Activated CD8-positive, alpha-beta memory T cell treated with anti-CD3 and anti-CD28 coated beads, Interleukin-2, amount 10 ng/mL, durations not matched to agents 7 days and 5 days (primary cell): ENCODE results near the gene NUBP2. TPM values are rescaled to one million over a fixed set of nuclear protein-coding genes. Genes with fewer than 3 reads are reported as not detected.

Source experiments
- ATAC-seq: fragments of 150-1000 bp; cut with Tn5 transposase; one replicate; pipeline ENCODE4 v1.10.0; 2021; ENCODE audit warnings: moderate library complexity
- CTCF ChIA-PET: fragments of 350-600 bp; sonication (Branson Sonifier 250); formaldehyde crosslinking; loops from one replicate; lab custom pipeline; 2021; ENCODE audit warnings: antibody characterized with exemption; lab: Charles Lee
- DNase-seq: peaks from one replicate; pipeline ENCODE4 v3.0.0-alpha.2; 2020
- H3K27ac Mint-ChIP-seq: one replicate; pipeline ENCODE4 v1.8.0; 2021; ENCODE audit warnings: mild to moderate bottlenecking, mixed read lengths
- H3K27me3 Mint-ChIP-seq: one replicate; pipeline ENCODE4 v1.8.0; 2021; ENCODE audit warnings: mixed read lengths
- H3K36me3 Mint-ChIP-seq: one replicate; pipeline ENCODE4 v1.8.0; 2021; ENCODE audit warnings: mild to moderate bottlenecking, mixed read lengths
- H3K4me1 Mint-ChIP-seq: one replicate; pipeline ENCODE4 v1.8.0; 2021; ENCODE audit warnings: mixed read lengths
- H3K4me3 Mint-ChIP-seq: one replicate; pipeline ENCODE4 v1.8.0; 2021; ENCODE audit warnings: mild to moderate bottlenecking, moderate library complexity, mixed read lengths
- H3K9me3 Mint-ChIP-seq: one replicate; pipeline ENCODE4 v1.8.0; 2022; ENCODE audit warnings: low read depth, mixed read lengths
- total RNA-seq, 2 experiments: library from RNA; stranded (reverse); gene quantifications; one replicate each; pipeline ENCODE4 v1.2.3, GENCODE V29; 2021

Gene NUBP2
- total RNA-seq, 2 experiments from 2014 or later = 52.5 to 64.0 TPM

DNA sequence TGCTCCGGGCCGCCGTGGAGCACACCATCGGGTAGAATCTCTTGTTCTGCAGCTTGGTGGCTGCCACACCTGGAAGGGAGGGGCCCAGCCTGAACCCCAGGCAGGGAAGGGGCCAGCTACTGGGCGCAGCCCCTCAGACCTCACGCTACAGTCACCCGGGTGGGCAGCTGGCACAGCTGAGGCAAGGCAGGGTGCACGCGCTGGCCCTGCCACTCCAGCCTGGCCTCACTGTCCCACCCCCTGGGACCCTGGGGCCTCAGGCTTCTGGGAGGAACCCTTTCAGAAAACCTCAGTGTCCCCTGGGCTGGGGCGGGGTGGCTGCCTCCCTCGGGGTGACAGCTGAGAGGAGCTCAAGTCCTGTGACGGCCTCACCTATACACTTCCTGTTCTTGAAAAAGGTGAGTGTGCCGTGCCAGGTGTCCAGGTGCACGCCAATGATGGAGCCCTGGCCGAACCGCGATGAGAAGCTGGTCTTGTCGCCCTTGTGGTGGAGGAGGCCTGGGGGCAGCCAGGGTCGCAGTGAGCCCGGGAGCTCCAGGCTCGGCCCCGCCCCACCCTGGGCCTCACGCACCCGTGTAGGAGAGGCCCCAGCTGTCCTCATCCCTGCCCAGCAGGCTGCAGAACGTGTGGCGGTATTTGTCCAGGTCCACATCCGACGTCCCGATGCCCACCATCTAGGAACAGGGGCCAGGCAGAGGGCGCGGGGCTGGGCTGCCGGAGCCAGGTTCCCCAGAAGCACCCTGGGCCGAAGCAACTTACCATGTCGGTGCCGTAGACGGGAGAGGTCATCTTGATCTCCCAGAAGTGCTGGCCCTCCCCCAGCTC, 5.2 kb upstream of the NUBP2 start:
- H3K36me3 Mint-ChIP-seq = no peaks in the 10 kb centered on the region
- DNase-seq = no peak
- H3K9me3 Mint-ChIP-seq = no peaks in the 10 kb centered on the region
- no peak overlapping the region for H3K27ac Mint-ChIP-seq
- H3K4me3 Mint-ChIP-seq = no peak overlapping the region
- ATAC-seq = no peak
- peaks cover 22% of the 10 kb centered on the region for H3K4me1 Mint-ChIP-seq
- H3K27me3 Mint-ChIP-seq = no peaks in the 10 kb centered on the region
- CTCF ChIA-PET = interaction anchor here (0.7 kb wide), 1 partner anchor 155 kb away, joined by 3 read pairs; no protein-coding TSS in a partner anchor

GRCh38 chr16:1778200-1779179, 4.3 kb upstream of the NUBP2 start:
- CTCF ChIA-PET = no interaction called here
- no peak for DNase-seq
- no peak overlapping the region for H3K4me3 Mint-ChIP-seq
- H3K4me1 Mint-ChIP-seq = peaks cover 26% of the 10 kb centered on the region
- no peaks in the 10 kb centered on the region for H3K36me3 Mint-ChIP-seq
- no peak overlapping the region for H3K27ac Mint-ChIP-seq
- H3K9me3 Mint-ChIP-seq = no peaks in the 10 kb centered on the region
- no peaks in the 10 kb centered on the region for H3K27me3 Mint-ChIP-seq
- ATAC-seq = no peak

GRCh38 chr16:1779234-1779701, 3.5 kb upstream of the NUBP2 start:
- peaks cover 28% of the 10 kb centered on the region for H3K4me1 Mint-ChIP-seq
- no peaks in the 10 kb centered on the region for H3K9me3 Mint-ChIP-seq
- DNase-seq = no peak
- no peak overlapping the region for H3K4me3 Mint-ChIP-seq
- H3K27ac Mint-ChIP-seq = no peak overlapping the region
- H3K36me3 Mint-ChIP-seq = no peaks in the 10 kb centered on the region
- CTCF ChIA-PET = no interaction called here
- H3K27me3 Mint-ChIP-seq = no peaks in the 10 kb centered on the region
- ATAC-seq = no peak

DNA sequence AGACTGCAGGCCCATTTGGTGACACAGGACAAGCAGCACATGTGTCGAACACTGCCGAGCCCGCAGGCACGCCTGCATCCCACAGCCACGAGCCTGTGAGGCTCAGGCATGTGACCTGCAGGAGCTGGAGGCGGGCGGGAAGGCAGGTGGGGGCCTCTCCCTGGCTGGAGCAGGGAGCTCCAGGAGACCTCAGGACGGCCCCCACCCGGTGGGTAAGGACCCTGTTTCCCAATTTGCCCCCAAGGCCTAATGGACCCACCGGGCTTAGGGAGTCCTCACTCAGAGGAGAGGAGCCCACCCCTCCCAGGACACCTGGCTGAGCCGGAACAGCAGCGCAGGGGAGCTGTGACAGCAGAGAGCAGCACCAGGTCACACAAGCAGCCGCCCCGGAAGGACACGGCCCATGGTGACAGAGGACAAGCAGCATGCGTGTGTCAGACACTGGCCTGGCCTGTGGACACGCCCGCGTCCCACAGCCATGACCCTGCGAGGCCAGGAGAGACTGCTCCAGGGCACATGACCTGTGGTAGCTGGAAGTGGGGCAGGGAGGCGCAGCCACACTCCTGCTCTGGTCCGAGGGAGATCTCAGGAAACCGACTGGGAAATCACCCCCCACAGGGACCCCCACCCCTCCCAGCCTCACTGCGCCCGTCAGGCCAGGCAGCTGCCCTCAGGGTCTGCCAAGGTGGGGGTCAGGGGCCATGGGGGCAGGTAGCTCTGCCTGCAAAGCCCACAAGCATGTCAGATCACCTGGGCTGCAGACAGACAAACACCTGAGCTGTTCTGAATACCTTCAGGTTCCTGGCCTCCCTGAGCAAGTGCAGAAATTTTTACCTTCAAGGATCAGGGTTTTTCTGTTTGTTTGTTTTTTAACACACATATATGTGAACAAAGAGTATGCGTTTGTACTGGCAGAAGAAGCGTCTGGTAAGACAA, 2.8 kb upstream of the NUBP2 start:
- ATAC-seq (no peak), DNase-seq (no peak)
- Mint-ChIP-seq H3K4me3 (peak overlapping the region; percentile 32), H3K9me3 (no peaks in the 10 kb centered on the region), H3K36me3 (no peaks in the 10 kb centered on the region), H3K27me3 (no peaks in the 10 kb centered on the region), H3K27ac (no peak overlapping the region), H3K4me1 (peaks cover 24% of the 10 kb centered on the region)
- CTCF ChIA-PET = no interaction called here

- DNase-seq = no peak
- no peaks in the 10 kb centered on the region for H3K9me3 Mint-ChIP-seq
- no peaks in the 10 kb centered on the region for H3K36me3 Mint-ChIP-seq
- peaks cover 24% of the 10 kb centered on the region for H3K4me1 Mint-ChIP-seq
- CTCF ChIA-PET = interaction anchor here (2.7 kb wide), 1 partner anchor 8 kb away, joined by 47 read pairs; the partner anchor contains the start of genes EME2, MRPS34 and NME3
- H3K27me3 Mint-ChIP-seq = no peaks in the 10 kb centered on the region
- ATAC-seq = no peak
- H3K4me3 Mint-ChIP-seq = peak overlapping the region; percentile 82
- peak overlapping the region; percentile 84 for H3K27ac Mint-ChIP-seq
Measured at GRCh38 chr16:1780677-1781072, 2.1 kb upstream of the NUBP2 start.

DNA sequence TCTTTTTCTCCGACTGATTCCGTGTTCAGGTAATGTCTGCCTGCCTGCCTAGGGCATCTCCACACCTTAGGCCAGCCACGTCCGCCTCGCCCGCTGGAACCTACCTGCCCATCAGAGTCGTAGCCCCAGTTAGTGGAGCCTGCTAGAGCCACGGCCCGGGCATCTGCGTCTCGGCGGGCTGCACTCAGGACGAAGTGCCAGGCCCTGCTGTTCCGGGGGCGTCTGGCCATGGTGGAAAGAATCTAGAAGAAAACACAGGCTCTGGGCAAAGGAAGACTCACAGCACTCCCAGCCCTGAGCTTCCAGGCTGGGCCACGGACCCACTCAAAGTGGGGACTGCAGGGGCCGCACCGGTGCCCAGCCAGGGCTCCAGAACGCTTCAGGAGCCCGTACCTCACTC, 1.5 kb upstream of the NUBP2 start:
- Mint-ChIP-seq H3K4me3 (peak overlapping the region; percentile 82), H3K9me3 (no peaks in the 10 kb centered on the region), H3K4me1 (peaks cover 24% of the 10 kb centered on the region), H3K27ac (peak overlapping the region; percentile 84), H3K36me3 (no peaks in the 10 kb centered on the region), H3K27me3 (no peaks in the 10 kb centered on the region)
- CTCF ChIA-PET = interaction anchor here (2.2 to 2.7 kb wide), 2 partner anchors 9 to 43 kb away, joined by 11 to 47 read pairs; partner anchors contain the start of genes EME2, MRPS34 and NME3
- ATAC-seq (no peak), DNase-seq (no peak)

- H3K27ac Mint-ChIP-seq = peak overlapping the region; percentile 84
- peak overlapping the region; percentile 93 for H3K4me3 Mint-ChIP-seq
- H3K4me1 Mint-ChIP-seq = peaks cover 24% of the 10 kb centered on the region
- CTCF ChIA-PET = interaction anchor here (1.1 to 2.7 kb wide), 5 partner anchors 9 to 159 kb away, joined by 3 to 47 read pairs (median 10); partner anchors contain the start of genes EME2, FAHD1, HAGH and MAPK8IP3
- no peaks in the 10 kb centered on the region for H3K27me3 Mint-ChIP-seq
- no peaks in the 10 kb centered on the region for H3K36me3 Mint-ChIP-seq
- no peak for ATAC-seq
- DNase-seq = peak; percentile 66
- H3K9me3 Mint-ChIP-seq = no peaks in the 10 kb centered on the region
Measured at GRCh38 chr16:1781758-1782407, 877 bp upstream of the NUBP2 start.

DNA sequence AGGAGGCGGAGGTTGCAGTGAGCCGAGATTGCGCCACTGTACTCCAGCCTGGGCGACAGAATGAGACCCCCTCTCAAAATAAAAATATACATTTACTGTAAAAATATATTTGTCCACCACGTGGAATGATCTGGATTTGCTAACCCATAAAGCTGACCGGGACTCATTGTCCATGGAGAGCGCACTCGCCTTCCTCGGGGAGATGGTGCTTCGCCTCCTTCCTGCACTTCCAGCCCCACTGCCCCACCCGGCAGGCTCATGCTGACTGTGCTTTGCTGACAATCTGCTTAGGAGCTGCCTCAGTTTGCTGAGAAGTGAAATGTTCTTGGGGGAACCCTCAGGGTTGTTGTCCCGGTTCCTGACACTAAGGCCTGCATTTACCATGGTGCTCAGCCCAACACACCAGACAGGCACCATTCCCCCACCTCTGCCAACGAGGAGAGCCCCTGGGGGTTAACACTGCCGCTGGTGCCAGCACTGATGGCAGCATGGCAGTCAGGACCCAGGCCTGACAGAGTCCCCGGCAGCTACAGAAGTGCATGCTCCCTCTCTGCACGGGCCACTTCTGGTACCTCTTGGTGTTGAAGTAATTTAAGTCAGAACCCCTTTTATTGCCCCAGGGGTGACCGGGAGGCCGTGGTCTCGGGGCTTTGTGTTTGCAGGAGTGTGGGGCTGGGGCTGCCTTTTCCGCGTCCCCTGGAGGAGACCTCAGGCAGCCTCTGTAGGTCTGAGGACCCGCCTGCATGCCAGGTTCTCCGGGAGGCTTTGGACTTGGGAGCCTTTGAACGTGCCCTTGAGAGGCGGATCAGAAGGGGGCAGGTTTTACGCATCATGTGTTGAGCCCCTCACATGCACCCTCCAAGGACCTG, 2.5 kb downstream of the NUBP2 start:
- ATAC-seq (no peak), DNase-seq (no peak)
- Mint-ChIP-seq H3K27me3 (no peaks in the 10 kb centered on the region), H3K4me3 (no peak overlapping the region), H3K9me3 (no peaks in the 10 kb centered on the region), H3K4me1 (peaks cover 24% of the 10 kb centered on the region), H3K27ac (no peak overlapping the region), H3K36me3 (no peaks in the 10 kb centered on the region)
- CTCF ChIA-PET = no interaction called here

DNA sequence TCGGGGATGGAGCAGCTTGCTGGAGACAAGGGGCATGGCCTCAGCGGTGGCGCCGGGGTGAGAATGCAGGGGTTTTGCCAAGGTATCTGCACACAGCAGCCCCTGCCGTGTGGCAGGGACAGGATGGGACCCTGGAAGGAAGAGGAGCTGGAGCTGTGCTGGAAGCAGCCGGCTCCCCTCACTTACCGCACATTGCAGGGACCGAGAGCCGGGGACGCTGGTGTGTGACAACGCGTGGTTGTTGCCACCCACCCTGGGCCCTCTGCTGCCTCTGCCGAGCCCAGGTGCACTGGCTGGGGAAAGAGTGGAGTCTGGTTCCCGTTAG, 3.0 kb downstream of the NUBP2 start:
- no peak overlapping the region for H3K4me3 Mint-ChIP-seq
- no peak for ATAC-seq
- CTCF ChIA-PET = no interaction called here
- no peaks in the 10 kb centered on the region for H3K27me3 Mint-ChIP-seq
- H3K27ac Mint-ChIP-seq = no peak overlapping the region
- H3K4me1 Mint-ChIP-seq = peaks cover 22% of the 10 kb centered on the region
- DNase-seq = no peak
- H3K9me3 Mint-ChIP-seq = no peaks in the 10 kb centered on the region
- no peaks in the 10 kb centered on the region for H3K36me3 Mint-ChIP-seq

- Mint-ChIP-seq H3K4me3 (no peak overlapping the region), H3K9me3 (no peaks in the 10 kb centered on the region), H3K36me3 (no peaks in the 10 kb centered on the region), H3K4me1 (peaks cover 17% of the 10 kb centered on the region), H3K27ac (no peak overlapping the region), H3K27me3 (no peaks in the 10 kb centered on the region)
- CTCF ChIA-PET = no interaction called here
- no peak for ATAC-seq
- no peak for DNase-seq
Measured at GRCh38 chr16:1786242-1787055, 3.7 kb downstream of the NUBP2 start.

GRCh38 chr16:1787056-1787321, 4.2 kb downstream of the NUBP2 start:
- H3K9me3 Mint-ChIP-seq = no peaks in the 10 kb centered on the region
- peaks cover 12% of the 10 kb centered on the region for H3K4me1 Mint-ChIP-seq
- ATAC-seq (no peak), DNase-seq (no peak)
- CTCF ChIA-PET = no interaction called here
- H3K27ac Mint-ChIP-seq = no peak overlapping the region
- no peaks in the 10 kb centered on the region for H3K27me3 Mint-ChIP-seq
- no peak overlapping the region for H3K4me3 Mint-ChIP-seq
- H3K36me3 Mint-ChIP-seq = no peaks in the 10 kb centered on the region
